ENCODE results near the gene TFAP2E.

Gene TFAP2E

GRCh38 chr1:35641233-35641866, 68.2 kb downstream of the TFAP2E start, which contains the start of gene PSMB2:
Gene PSMB2 (minus strand): TSS chr1:35641526. CDS start chr1:35641432, 94 bp downstream.
- DNase-seq (ENCODE audit: low read depth in 1 of 2, low spot score in 1 of 2), result peak; percentile 88 to 95

- DNase-seq (ENCODE audit: low read depth in 1 of 2, low spot score in 1 of 2), result no peak
These were observed 69.4 kb downstream of the TFAP2E start for GRCh38 chr1:35642471-35642955.

- no peak for DNase-seq (ENCODE audit: low read depth in 1 of 2, low spot score in 1 of 2)
These were observed 71.1 kb downstream of the TFAP2E start for GRCh38 chr1:35644204-35644603.
